H1 (cell line): Measurements from ENCODE around the gene TEX22. TPM values are rescaled to one million over a fixed set of nuclear protein-coding genes. Genes with fewer than 3 reads are reported as not detected.

Source experiments
- CTCF ChIA-PET: fragments of 300-600 bp; sonication (Branson Sonifier 250); formaldehyde crosslinking; loops from one replicate; lab custom pipeline; 2021; ENCODE audit not compliant: partially characterized antibody; lab: Charles Lee
- POLR2A ChIA-PET: fragments of 300-600 bp; sonication (Branson Sonifier 250); formaldehyde crosslinking; loops from one replicate; lab custom pipeline; 2021; ENCODE audit warnings: inconsistent platforms; ENCODE audit not compliant: partially characterized antibody; lab: Charles Lee
- DNase-seq, 2 experiments: peaks; one replicate each; pipeline versions ENCODE4 v3.0.0 to v3.0.0-alpha.2; 2010 to 2022; ENCODE audit warnings: low spot score in 2 of 2, low read depth in 1 of 2, mixed read lengths in 1 of 2
- FAIRE-seq: peaks from 2 replicates; lab custom pipeline; 2011; peaks lifted over from hg19 to GRCh38; lab: Jason Lieb, UNC
- H2AFZ ChIP-seq: 2 replicates; pipeline ENCODE4 v1.8.1; 2012; ENCODE audit warnings: low read length, inconsistent platforms
- H2AK5ac ChIP-seq: 2 replicates; pipeline ENCODE4 v1.6.1; 2013; ENCODE audit warnings: low read depth, low read length
- H2BK120ac ChIP-seq: replicated peaks from 2 replicates; pipeline ENCODE3; 2013; ENCODE audit warnings: low read depth, low read length, inconsistent platforms
- H2BK12ac ChIP-seq: 2 replicates; pipeline ENCODE4 v1.6.1; 2013; ENCODE audit warnings: low read depth, low read length
- H2BK15ac ChIP-seq: 2 replicates; pipeline ENCODE4 v1.6.1; 2013; ENCODE audit warnings: low read length
- H2BK20ac ChIP-seq: 2 replicates; pipeline ENCODE4 v1.6.1; 2013; ENCODE audit warnings: low read length
- H2BK5ac ChIP-seq: 2 replicates; pipeline ENCODE4 v1.6.1; 2013; ENCODE audit warnings: low read depth, low read length
- H3K14ac ChIP-seq: 2 replicates; pipeline ENCODE4 v1.6.1; 2013; ENCODE audit warnings: inconsistent platforms; ENCODE audit not compliant: insufficient read length
- H3K18ac ChIP-seq: 2 replicates; pipeline ENCODE4 v1.6.1; 2013; ENCODE audit warnings: low read length; ENCODE audit errors: extremely low read depth
- H3K23ac ChIP-seq: 2 replicates; pipeline ENCODE4 v1.6.1; 2013; ENCODE audit warnings: inconsistent platforms; ENCODE audit not compliant: insufficient read length
- H3K23me2 ChIP-seq: 2 replicates; pipeline ENCODE4 v1.6.1; 2013; ENCODE audit warnings: low read depth, low read length
- H3K27ac ChIP-seq: 2 replicates; pipeline ENCODE4 v1.6.1; 2011; ENCODE audit warnings: low read depth, low read length, inconsistent platforms
- H3K27me3 ChIP-seq, 4 experiments: replicated peaks in 1 of 4; 1 replicate in 1 of 4; 2 replicates in 3 of 4; pipeline versions ENCODE4 v1.6.1 to v1.8.1; 2011 to 2013; ENCODE audit warnings: low read length in 3 of 4, mild to moderate bottlenecking in 3 of 4, inconsistent platforms in 2 of 4, mixed read lengths in 2 of 4, moderate library complexity in 1 of 4; ENCODE audit not compliant: control insufficient read depth in 3 of 4, insufficient read depth in 3 of 4; ENCODE audit errors: extremely low read depth in 1 of 4
- H3K36me3 ChIP-seq, 4 experiments: 2 replicates each; pipeline versions ENCODE4 v1.6.1 to v1.8.1; 2011 to 2013; ENCODE audit warnings: mild to moderate bottlenecking in 4 of 4, low read length in 3 of 4, moderate library complexity in 2 of 4, control low read depth in 1 of 4, inconsistent platforms in 1 of 4; ENCODE audit not compliant: insufficient read depth in 4 of 4, control insufficient read depth in 2 of 4
- H3K4ac ChIP-seq: replicated peaks from 2 replicates; pipeline ENCODE3; 2013; ENCODE audit warnings: low read length, low read depth, mixed read lengths, inconsistent platforms; ENCODE audit not compliant: insufficient read length
- H3K4me1 ChIP-seq, 4 experiments: replicated peaks in 1 of 4; 1 replicate in 1 of 4; 2 replicates in 3 of 4; pipeline versions ENCODE4 v1.6.1 to v1.8.1; 2011 to 2013; ENCODE audit warnings: low read length in 3 of 4, inconsistent platforms in 2 of 4, mixed read lengths in 1 of 4; ENCODE audit not compliant: insufficient read depth in 4 of 4, control insufficient read depth in 3 of 4
- H3K4me2 ChIP-seq, 2 experiments: 2 replicates each; pipeline versions ENCODE4 v1.6.1 to v1.8.1; 2011 to 2013; ENCODE audit warnings: low read depth in 2 of 2, low read length in 2 of 2, control low read depth in 1 of 2, inconsistent platforms in 1 of 2, mild to moderate bottlenecking in 1 of 2; ENCODE audit not compliant: insufficient read depth in 1 of 2
- H3K4me3 ChIP-seq, 4 experiments: fragments of 200-600, 300-600 bp in 1 of 4; sonication (generic), shearing (Covaris generic), sonication (Bioruptor Twin) in 1 of 4; 2 replicates each; pipeline versions ENCODE4 v1.5.1 to v1.8.1; 2011 to 2016; ENCODE audit warnings: low read length in 4 of 4, low read depth in 3 of 4, control low read depth in 2 of 4, inconsistent platforms in 2 of 4, mild to moderate bottlenecking in 2 of 4, mixed read lengths in 1 of 4, moderate library complexity in 1 of 4; ENCODE audit not compliant: insufficient read depth in 2 of 4; ENCODE audit errors: extremely low read depth in 1 of 4
- H3K56ac ChIP-seq: replicated peaks from 2 replicates; pipeline ENCODE3; 2013; ENCODE audit warnings: low read depth, mild to moderate bottlenecking, mixed read lengths, low read length, inconsistent platforms; ENCODE audit not compliant: insufficient read length
- H3K79me1 ChIP-seq: 2 replicates; pipeline ENCODE4 v1.6.1; 2013; ENCODE audit warnings: low read depth, low read length, control low read depth
- H3K79me2 ChIP-seq, 2 experiments: 2 replicates each; pipeline versions ENCODE4 v1.6.1 to v1.8.1; 2012 to 2013; ENCODE audit warnings: low read length in 2 of 2, mild to moderate bottlenecking in 2 of 2, inconsistent platforms in 1 of 2; ENCODE audit not compliant: insufficient read depth in 2 of 2, control insufficient read depth in 1 of 2
- H3K9ac ChIP-seq, 4 experiments: replicated peaks in 1 of 4; 1 replicate in 1 of 4; 2 replicates in 3 of 4; pipeline versions ENCODE4 v1.6.1 to v1.8.1; 2011 to 2013; ENCODE audit warnings: low read depth in 3 of 4, low read length in 3 of 4, control low read depth in 2 of 4, mild to moderate bottlenecking in 2 of 4, moderate library complexity in 2 of 4, inconsistent platforms in 1 of 4; ENCODE audit errors: extremely low read depth in 1 of 4
- H3K9me3 ChIP-seq, 2 experiments: 2 replicates each; pipeline versions ENCODE4 v1.6.1 to v1.8.1; 2012 to 2013; ENCODE audit warnings: mild to moderate bottlenecking in 2 of 2, moderate library complexity in 2 of 2, control low read depth in 1 of 2, inconsistent platforms in 1 of 2, low read depth in 1 of 2, low read length in 1 of 2, mixed read lengths in 1 of 2; ENCODE audit not compliant: insufficient read depth in 2 of 2
- H4K20me1 ChIP-seq, 2 experiments: replicated peaks in 1 of 2; 2 replicates each; pipeline versions ENCODE3 to v1.8.1; 2011 to 2013; ENCODE audit warnings: inconsistent platforms in 2 of 2, low read length in 2 of 2, mild to moderate bottlenecking in 1 of 2; ENCODE audit not compliant: insufficient read depth in 2 of 2, control insufficient read depth in 1 of 2
- H4K5ac ChIP-seq: 2 replicates; pipeline ENCODE4 v1.6.1; 2013; ENCODE audit warnings: low read length, low read depth, mixed read lengths, inconsistent platforms; ENCODE audit not compliant: insufficient read length
- H4K8ac ChIP-seq: 2 replicates; pipeline ENCODE4 v1.8.0; 2013; ENCODE audit warnings: mild to moderate bottlenecking, moderate library complexity, low read length, inconsistent platforms; ENCODE audit not compliant: insufficient read depth; ENCODE audit errors: extremely low read depth
- H4K91ac ChIP-seq: replicated peaks from 2 replicates; pipeline ENCODE3; 2013; ENCODE audit warnings: low read length, mixed read lengths, inconsistent platforms; ENCODE audit not compliant: insufficient read length
- ASH2L ChIP-seq: fragments of 200-600, 300-600 bp; sonication (generic); IDR thresholded peaks from one replicate; pipeline ENCODE4 v1.7.1; 2017; ENCODE audit warnings: low read length
- CEBPB ChIP-seq: IDR thresholded peaks from 2 replicates; pipeline ENCODE4 v1.6.1; 2012; ENCODE audit warnings: low read depth, low read length
- CREB1 ChIP-seq: IDR thresholded peaks from 2 replicates; pipeline ENCODE4 v1.6.1; 2012; ENCODE audit warnings: inconsistent platforms
- CTBP2 ChIP-seq: IDR thresholded peaks from 2 replicates; pipeline ENCODE4 v1.7.0; 2011; ENCODE audit warnings: borderline replicate concordance, mild to moderate bottlenecking, moderate library complexity, mixed read lengths, low read length; ENCODE audit not compliant: insufficient read depth, insufficient read length
- JUN ChIP-seq: IDR thresholded peaks from 2 replicates; pipeline ENCODE4 v1.6.1; 2011; ENCODE audit warnings: low read depth, mild to moderate bottlenecking, improper control_type of control experiment, low read length
- NANOG ChIP-seq: IDR thresholded peaks from 2 replicates; pipeline ENCODE4 v1.6.1; 2011; ENCODE audit warnings: low read length, low read depth, mild to moderate bottlenecking, inconsistent platforms; ENCODE audit not compliant: insufficient read depth, poor library complexity, severe bottlenecking
- NRF1 ChIP-seq: IDR thresholded peaks from 2 replicates; pipeline ENCODE4 v1.6.1; 2011; ENCODE audit warnings: mild to moderate bottlenecking, low read depth, low read length, improper control_type of control experiment
- POU5F1 ChIP-seq: IDR thresholded peaks from 2 replicates; pipeline ENCODE4 v1.6.1; 2011; ENCODE audit warnings: low read depth, mild to moderate bottlenecking, low read length, moderate library complexity
- SP1 ChIP-seq: IDR thresholded peaks from 2 replicates; pipeline ENCODE4 v1.6.1; 2011; ENCODE audit warnings: low read depth, low read length
- TAF1 ChIP-seq: IDR thresholded peaks from 2 replicates; pipeline ENCODE4 v1.6.1; 2011; ENCODE audit warnings: mild to moderate bottlenecking, low read depth, low read length
- TAF7 ChIP-seq: optimal IDR thresholded peaks from 2 replicates; pipeline ENCODE3; 2011; ENCODE audit warnings: low read depth, mild to moderate bottlenecking, inconsistent platforms, low read length, moderate library complexity, borderline replicate concordance
- TBP ChIP-seq: IDR thresholded peaks from 2 replicates; pipeline ENCODE4 v1.6.1; 2011; ENCODE audit warnings: low read depth, low read length, improper control_type of control experiment
- WGBS, 2 experiments: shearing (Covaris generic) in 1 of 2; methylation state at CpG; one replicate each; pipeline versions ENCODE4 v1.1.6 to v1.1.7; 2013 to 2015; ENCODE audit warnings: low lambda C conversion rate in 2 of 2, mixed read lengths in 2 of 2, inconsistent platforms in 1 of 2, low coverage in 1 of 2, missing lambda C conversion rate in 1 of 2; ENCODE audit not compliant: insufficient replicate concordance in 2 of 2, insufficient coverage in 1 of 2, insufficient read length in 1 of 2; ENCODE audit errors: extremely low coverage in 1 of 2, missing lambda C conversion rate in 1 of 2; 5-methylcytosine and 5-hydroxymethylcytosine counted together
- polyA plus RNA-seq, 7 experiments: library from polyadenylated mRNA; depleted of rRNA in 3 of 7; stranded (reverse) in 5 of 7; unstranded in 2 of 7; fragments of >200 nt in 5 of 7; fragments of 200-250 nt in 2 of 7; gene quantifications; 1 replicate in 5 of 7; 2 replicates in 1 of 7; 4 replicates in 1 of 7; pipeline versions ENCODE4 v1.2.1 to v1.2.3, GENCODE V29; 2011 to 2013; ENCODE audit warnings: missing spikeins in 2 of 7, mixed read lengths in 2 of 7
- total RNA-seq: library from RNA; stranded (reverse); fragmentation: NEBNext Ultra II Directional; extraction: Animal tissue kit (Norgen Biotek cat#: 25700); gene quantifications from 2 replicates; pipeline ENCODE4 v1.2.1, GENCODE V29; 2021

Gene TEX22
- total and polyA plus RNA-seq, 2 of the 8 experiments (the other 6 are each of a cell fraction or from before 2014, with no cell fraction given): 0.24 to 0.39 TPM

DNA sequence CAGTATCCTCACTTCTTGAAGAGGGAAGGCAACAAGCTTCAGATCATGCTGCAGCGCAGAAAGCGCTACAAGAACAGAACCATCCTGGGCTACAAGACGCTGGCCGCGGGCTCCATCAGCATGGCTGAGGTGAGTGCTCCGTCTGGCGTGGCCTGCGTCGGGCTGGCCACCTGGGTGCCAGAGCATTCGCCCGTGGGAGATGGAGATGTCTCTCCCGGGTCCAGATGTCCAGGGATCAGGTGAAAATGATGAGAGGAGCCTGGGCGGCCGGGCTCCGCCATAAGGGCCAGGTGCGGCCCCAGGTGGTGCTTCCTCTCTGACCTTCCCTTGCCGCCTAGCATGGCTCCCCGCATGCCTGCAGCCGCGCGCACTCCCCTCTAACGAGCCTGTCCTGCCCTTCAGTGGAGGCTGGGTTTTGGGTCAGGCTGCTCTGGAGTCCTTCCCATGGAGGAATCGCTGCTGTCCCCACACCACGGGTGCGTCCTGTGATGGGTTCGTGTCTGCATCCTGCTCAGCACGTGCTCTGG is 43.2 kb upstream of the TEX22 start:
- H4K20me1 ChIP-seq: peaks cover 0 to 19% of the 10 kb centered on the region in 2 experiments
- no peak overlapping the region for H3K14ac ChIP-seq
- ChIA-PET POLR2A (no interaction called here), CTCF (interaction anchor here (0.9 to 1.8 kb wide), 2 partner anchors 10 to 73 kb away, joined by 3 to 4 read pairs; no protein-coding TSS in a partner anchor)
- H3K4me1 ChIP-seq: peaks cover 0 to 15% (median 5%) of the 10 kb centered on the region in 4 experiments; a peak in 5 of 7 replicates
- no peak overlapping the region for H2AFZ ChIP-seq
- 94% methylated on average over 27 of the region's 27 CpGs; no CpG with 5 or more reads in 1 of the 2 experiments for WGBS, 2 experiments
- no peaks in the 10 kb centered on the region for H3K79me2 ChIP-seq
- peak overlapping the region; percentile 54 for H4K91ac ChIP-seq
- H3K18ac ChIP-seq: no peak overlapping the region
- no peak overlapping the region for H3K4me3 ChIP-seq
- H4K8ac ChIP-seq: no peak overlapping the region
- H3K23me2 ChIP-seq: no peaks in the 10 kb centered on the region
- H3K56ac ChIP-seq: no peak overlapping the region
- peak overlapping the region; percentile 57 for H3K4ac ChIP-seq
- no peak overlapping the region for H3K27ac ChIP-seq
- H2BK5ac ChIP-seq: no peak overlapping the region; the same call in none of the 2 replicates
- no peak overlapping the region for H3K9ac ChIP-seq
- no peaks in the 10 kb centered on the region for H3K9me3 ChIP-seq
- no peaks in the 10 kb centered on the region for H3K79me1 ChIP-seq
- no peak for DNase-seq
- no peak overlapping the region for H4K5ac ChIP-seq
- H2AK5ac ChIP-seq: no peak overlapping the region
- FAIRE-seq: no peak
- H2BK15ac ChIP-seq: no peak overlapping the region
- H3K36me3 ChIP-seq: no peaks in the 10 kb centered on the region
- H2BK120ac ChIP-seq: no peak overlapping the region
- no peak overlapping the region for H2BK20ac ChIP-seq
- H3K23ac ChIP-seq: no peak overlapping the region
- no peaks in the 10 kb centered on the region for H3K27me3 ChIP-seq
- no peak overlapping the region for H2BK12ac ChIP-seq
- H3K4me2 ChIP-seq: no peak overlapping the region
- TF ChIP-seq CREB1: no peak
- no peak for TF ChIP-seq CEBPB
- no peak for TF ChIP-seq TBP
- TF ChIP-seq NRF1: no peak
- no peak for TF ChIP-seq CTBP2
- TF ChIP-seq TAF7: no peak
- TF ChIP-seq ASH2L: no peak
- no peak for TF ChIP-seq TAF1
- no peak for TF ChIP-seq POU5F1
- no peak for TF ChIP-seq NANOG
- no peak for TF ChIP-seq JUN
- no peak for TF ChIP-seq SP1
